GM12801 (cell line): ENCODE results near the gene PPP2R5E.

Experiments
- CTCF ChIP-seq: IDR thresholded peaks from one replicate; pipeline ENCODE4 v1.5.1; 2011; ENCODE audit warnings: control low read depth; ENCODE audit not compliant: insufficient read length; ENCODE audit errors: extremely low read depth

Gene PPP2R5E

DNA sequence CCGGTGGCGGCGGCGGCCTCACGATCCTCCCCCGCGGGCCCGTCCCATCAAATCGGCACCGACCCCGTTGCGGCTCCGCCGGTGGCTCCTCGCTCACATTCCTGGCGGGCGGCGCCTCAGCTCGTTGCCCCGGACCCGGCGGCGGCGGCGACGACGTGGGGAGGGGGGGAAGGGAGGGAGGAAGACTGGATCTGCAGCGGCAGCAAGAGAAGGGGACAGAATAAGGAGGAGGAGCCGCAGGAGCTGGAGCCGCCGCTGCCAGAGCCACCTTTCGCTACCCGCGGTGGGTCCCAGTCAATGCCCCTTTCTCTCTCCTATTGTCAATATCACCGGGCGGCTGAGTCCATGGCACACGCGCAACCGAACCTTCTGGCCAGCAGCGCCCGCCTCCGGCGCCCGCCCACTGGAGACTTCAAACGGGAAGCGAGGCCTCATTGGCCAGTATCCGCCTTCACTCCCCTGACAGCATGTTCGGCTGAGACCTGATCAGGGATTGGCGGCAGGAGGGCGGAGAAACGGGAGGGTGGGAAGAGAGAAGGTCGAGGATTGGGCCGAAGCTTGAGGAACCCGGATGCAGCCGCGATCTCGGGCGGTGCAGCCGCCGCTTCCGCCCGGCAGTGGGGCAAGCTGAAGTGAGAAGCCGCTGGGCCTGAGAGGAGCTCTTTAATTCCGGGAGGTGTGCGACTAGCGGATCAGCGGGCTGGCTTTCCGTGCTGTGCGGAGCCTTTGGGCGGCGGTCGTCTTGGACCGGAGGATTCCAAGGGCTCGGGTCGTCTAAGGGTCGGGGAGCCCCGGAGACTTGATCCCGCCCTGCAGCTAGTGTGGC is at the start of gene PPP2R5E:
PPP2R5E (minus strand) TSS at position 378 of the 826 bp plus-strand sequence. CDS start 3,692 bp downstream, outside the sequence.
- no peak for TF ChIP-seq CTCF

- TF ChIP-seq CTCF, result no peak
Observed at GRCh38 chr14:63581491-63581890, 38.3 kb upstream of the PPP2R5E start.

- no peak for TF ChIP-seq CTCF
Observed at GRCh38 chr14:63578300-63578699, 35.1 kb upstream of the PPP2R5E start.

DNA sequence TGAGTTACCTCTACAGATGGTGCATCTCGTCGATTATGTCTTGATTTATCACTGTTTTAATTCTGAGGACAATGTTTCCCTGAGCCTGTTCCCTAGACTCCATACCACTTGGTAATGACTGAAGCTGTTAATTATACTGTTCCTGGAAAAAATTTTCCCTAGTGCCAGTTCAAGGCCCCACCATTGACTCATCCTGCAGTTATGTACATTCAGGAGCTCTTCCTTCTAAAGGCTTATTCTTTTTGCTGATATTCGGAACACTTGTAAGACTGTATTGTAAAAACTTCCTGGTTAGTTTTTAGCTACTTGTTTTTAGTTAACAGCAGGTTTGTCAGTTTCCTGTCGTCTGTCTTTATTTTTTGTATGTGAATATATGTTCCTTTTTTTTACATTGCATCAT is 30.4 kb upstream of the PPP2R5E start:
- TF ChIP-seq CTCF, result no peak

GRCh38 chr14:63565448-63565847 is 22.3 kb upstream of the PPP2R5E start:
- TF ChIP-seq CTCF, result no peak

DNA sequence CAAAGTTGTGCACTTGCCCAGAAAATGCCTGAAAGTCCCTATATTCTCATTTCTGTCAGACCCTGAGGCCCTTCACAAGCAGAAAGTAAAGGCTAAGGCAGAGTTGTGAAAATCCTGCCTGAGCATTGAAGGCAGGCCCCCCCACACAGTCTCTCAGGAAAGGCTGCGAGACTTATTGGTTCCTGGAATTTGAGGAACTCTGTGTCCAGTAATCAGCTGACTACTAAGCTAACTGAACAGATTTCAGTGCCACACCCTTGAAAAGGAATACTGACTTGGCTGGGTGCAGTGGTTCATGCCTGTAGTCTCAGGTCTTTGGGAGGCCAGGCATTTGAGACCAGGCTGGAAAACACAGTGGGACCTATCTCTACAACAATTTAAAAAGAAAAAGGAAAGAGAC is 21.1 kb upstream of the PPP2R5E start:
- no peak for TF ChIP-seq CTCF

DNA sequence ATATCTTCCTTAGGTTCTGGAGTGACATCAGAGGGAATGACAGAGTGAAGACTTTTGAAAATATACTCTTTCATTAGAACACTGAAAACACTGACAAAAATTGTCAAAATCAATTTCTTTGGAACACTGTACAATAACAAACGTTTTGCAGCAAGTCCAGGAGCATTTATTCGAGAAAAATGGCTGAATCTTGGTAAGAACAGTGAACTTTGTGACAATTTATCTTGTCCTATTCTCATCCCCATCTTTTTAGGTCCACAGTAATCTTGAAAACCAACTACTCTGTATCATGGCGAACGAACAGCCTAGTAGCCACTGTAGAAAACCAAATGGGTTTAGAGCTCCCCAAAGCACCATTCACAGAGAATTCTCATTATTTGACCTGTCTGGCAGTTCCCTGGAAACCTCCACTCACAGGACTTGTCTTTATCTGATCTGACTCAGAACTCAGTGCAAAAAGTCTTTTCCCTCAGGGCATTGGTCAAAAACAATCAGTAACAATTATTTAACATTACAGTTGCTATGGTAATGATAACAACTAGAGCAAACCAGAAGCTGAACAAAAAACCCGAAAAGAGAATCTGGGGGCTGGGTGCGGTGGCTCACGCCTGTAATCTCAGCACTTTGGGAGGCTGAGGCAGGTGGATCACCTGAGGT is 20.3 kb upstream of the PPP2R5E start:
- no peak for TF ChIP-seq CTCF
